Fibroblast of lung (primary cell): ENCODE results near the gene AKR1A1. TPM values are rescaled to one million over a fixed set of nuclear protein-coding genes. Genes with fewer than 3 reads are reported as not detected.

ENCODE experiments used
- DNase-seq, 2 donors: peaks; one replicate each; pipeline versions ENCODE4 v3.0.0 to v3.0.0-alpha.2; 2010; ENCODE audit warnings: low read depth in 2 of 2
- H2AFZ ChIP-seq: 2 replicates; pipeline ENCODE4 v1.5.1; 2012; ENCODE audit warnings: low read length, control low read depth, inconsistent platforms
- H3K27ac ChIP-seq: 2 replicates; pipeline ENCODE4 v1.5.1; 2011; ENCODE audit warnings: low read length, control low read depth; ENCODE audit not compliant: insufficient read depth
- H3K27me3 ChIP-seq: 2 replicates; pipeline ENCODE4 v1.5.1; 2011; ENCODE audit warnings: mild to moderate bottlenecking, low read length; ENCODE audit not compliant: control insufficient read depth, insufficient read depth
- H3K36me3 ChIP-seq: 2 replicates; pipeline ENCODE4 v1.5.1; 2011; ENCODE audit warnings: low read length; ENCODE audit not compliant: control insufficient read depth, insufficient read depth
- H3K4me1 ChIP-seq: 2 replicates; pipeline ENCODE4 v1.5.1; 2011; ENCODE audit warnings: low read length; ENCODE audit not compliant: control insufficient read depth, insufficient read depth; ENCODE audit errors: extremely low read depth
- H3K4me2 ChIP-seq: 2 replicates; pipeline ENCODE4 v1.5.1; 2011; ENCODE audit warnings: low read length, control low read depth; ENCODE audit not compliant: insufficient read depth; ENCODE audit errors: extremely low read depth
- H3K4me3 ChIP-seq, 4 experiments: fragments of 200-600 bp in 1 of 4; sonication (generic) in 1 of 4; replicated peaks in 1 of 4; 2 replicates each; pipeline ENCODE4 v1.5.1; 2011 to 2016; ENCODE audit warnings: low read length in 4 of 4, low read depth in 3 of 4, mild to moderate bottlenecking in 3 of 4, control low read depth in 2 of 4, inconsistent platforms in 1 of 4, mixed read lengths in 1 of 4; ENCODE audit not compliant: insufficient read depth in 1 of 4; ENCODE audit errors: control extremely low read depth in 1 of 4
- H3K79me2 ChIP-seq: 2 replicates; pipeline ENCODE4 v1.5.1; 2012; ENCODE audit warnings: mild to moderate bottlenecking, low read length, inconsistent platforms; ENCODE audit not compliant: control insufficient read depth, insufficient read depth
- H3K9ac ChIP-seq: 2 replicates; pipeline ENCODE4 v1.5.1; 2011; ENCODE audit warnings: mild to moderate bottlenecking, low read length, control low read depth; ENCODE audit not compliant: insufficient read depth
- H3K9me3 ChIP-seq: 2 replicates; pipeline ENCODE4 v1.5.1; 2012; ENCODE audit warnings: low read depth, low read length; ENCODE audit not compliant: control insufficient read depth, insufficient read depth
- H4K20me1 ChIP-seq: 2 replicates; pipeline ENCODE4 v1.5.1; 2011; ENCODE audit warnings: low read length; ENCODE audit not compliant: control insufficient read depth, insufficient read depth; ENCODE audit errors: extremely low read depth
- CTCF ChIP-seq, 2 donors: IDR thresholded peaks in 1 of 2; conservative IDR thresholded peaks in 1 of 2; 1 replicate in 1 of 2; 2 replicates in 1 of 2; pipeline ENCODE4 v1.5.1; 2011 to 2012; ENCODE audit warnings: low read length in 2 of 2, control low read depth in 1 of 2, inconsistent platforms in 1 of 2, low read depth in 1 of 2, mild to moderate bottlenecking in 1 of 2
- EZH2 ChIP-seq: IDR thresholded peaks from 2 replicates; pipeline ENCODE4 v1.5.1; 2012; ENCODE audit warnings: low read length, control low read depth, mild to moderate bottlenecking; ENCODE audit errors: missing control alignments
- polyA plus RNA-seq, 2 donors: library from polyadenylated mRNA; depleted of rRNA in 1 of 2; stranded (reverse) in 1 of 2; unstranded in 1 of 2; fragments of >200 nt; gene quantifications; 2 replicates each; pipeline ENCODE4 v1.2.1, GENCODE V29; 2011 to 2012; ENCODE audit warnings: missing spikeins in 1 of 2
- total RNA-seq: library from RNA; depleted of rRNA; stranded (reverse); fragments of >200 nt; gene quantifications from 2 replicates; pipeline ENCODE4 v1.2.1, GENCODE V29; 2014

AKR1A1 gene
- total and polyA plus RNA-seq, 2 donors (not counting 1 experiment from before 2014, with no cell fraction given) = 110 TPM

DNA sequence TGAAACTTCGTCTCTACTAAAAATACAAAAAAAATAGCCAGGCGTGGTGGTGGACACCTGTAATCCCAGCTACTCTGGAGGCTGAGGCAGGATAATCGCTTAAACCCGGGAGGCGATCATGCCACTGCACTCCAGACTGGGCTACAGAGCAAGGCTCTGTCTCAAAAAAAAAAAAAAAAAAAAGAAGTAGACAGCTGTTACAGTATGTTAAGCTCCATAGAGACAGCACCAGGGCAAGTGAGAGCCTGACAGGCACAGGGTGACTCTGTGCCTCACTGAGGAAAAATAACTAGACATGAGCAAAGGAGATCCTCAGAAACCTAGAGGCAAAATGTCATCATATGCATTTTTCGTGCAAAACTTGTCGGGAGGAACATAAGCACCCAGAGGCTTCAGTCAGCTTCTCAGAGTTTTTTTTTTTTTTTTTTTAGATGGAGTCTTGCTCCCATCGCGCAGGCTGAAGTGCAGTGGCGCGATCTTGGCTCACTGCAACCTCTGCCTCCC is 19.9 kb upstream of the AKR1A1 start:
- H3K36me3 ChIP-seq = no peaks in the 10 kb centered on the region
- no peaks in the 10 kb centered on the region for H3K9me3 ChIP-seq
- H3K4me2 ChIP-seq = no peak overlapping the region
- no peaks in the 10 kb centered on the region for H4K20me1 ChIP-seq
- TF ChIP-seq EZH2 (no peak), CTCF (conservative IDR thresholded peaks at IDR 0.05 in 1 of 2, IDR thresholded peaks at IDR 0.05 in 1 of 2; ENCODE audit: low read depth in 1 of 2, low read length in 2 of 2) (no peak)
- H2AFZ ChIP-seq = no peak overlapping the region
- no peak overlapping the region for H3K4me3 ChIP-seq
- H3K4me1 ChIP-seq = no peaks in the 10 kb centered on the region
- DNase-seq = no peak
- no peaks in the 10 kb centered on the region for H3K79me2 ChIP-seq
- no peaks in the 10 kb centered on the region for H3K27me3 ChIP-seq
- H3K9ac ChIP-seq = no peak overlapping the region
- H3K27ac ChIP-seq = no peak overlapping the region

- no peak overlapping the region for H3K4me2 ChIP-seq
- TF ChIP-seq EZH2 = no peak
- TF ChIP-seq CTCF (conservative IDR thresholded peaks at IDR 0.05 in 1 of 2, IDR thresholded peaks at IDR 0.05 in 1 of 2; ENCODE audit: low read depth in 1 of 2, low read length in 2 of 2) = no peak
- no peaks in the 10 kb centered on the region for H3K27me3 ChIP-seq
- no peak overlapping the region for H3K9ac ChIP-seq
- no peak overlapping the region for H3K27ac ChIP-seq
- H3K9me3 ChIP-seq = no peaks in the 10 kb centered on the region
- H3K79me2 ChIP-seq = no peaks in the 10 kb centered on the region
- no peak overlapping the region for H3K4me3 ChIP-seq
- no peak overlapping the region for H2AFZ ChIP-seq
- no peaks in the 10 kb centered on the region for H4K20me1 ChIP-seq
- DNase-seq = no peak
- no peaks in the 10 kb centered on the region for H3K4me1 ChIP-seq
- no peaks in the 10 kb centered on the region for H3K36me3 ChIP-seq
Observed at GRCh38 chr1:45531873-45532272, 18.8 kb upstream of the AKR1A1 start.

DNA sequence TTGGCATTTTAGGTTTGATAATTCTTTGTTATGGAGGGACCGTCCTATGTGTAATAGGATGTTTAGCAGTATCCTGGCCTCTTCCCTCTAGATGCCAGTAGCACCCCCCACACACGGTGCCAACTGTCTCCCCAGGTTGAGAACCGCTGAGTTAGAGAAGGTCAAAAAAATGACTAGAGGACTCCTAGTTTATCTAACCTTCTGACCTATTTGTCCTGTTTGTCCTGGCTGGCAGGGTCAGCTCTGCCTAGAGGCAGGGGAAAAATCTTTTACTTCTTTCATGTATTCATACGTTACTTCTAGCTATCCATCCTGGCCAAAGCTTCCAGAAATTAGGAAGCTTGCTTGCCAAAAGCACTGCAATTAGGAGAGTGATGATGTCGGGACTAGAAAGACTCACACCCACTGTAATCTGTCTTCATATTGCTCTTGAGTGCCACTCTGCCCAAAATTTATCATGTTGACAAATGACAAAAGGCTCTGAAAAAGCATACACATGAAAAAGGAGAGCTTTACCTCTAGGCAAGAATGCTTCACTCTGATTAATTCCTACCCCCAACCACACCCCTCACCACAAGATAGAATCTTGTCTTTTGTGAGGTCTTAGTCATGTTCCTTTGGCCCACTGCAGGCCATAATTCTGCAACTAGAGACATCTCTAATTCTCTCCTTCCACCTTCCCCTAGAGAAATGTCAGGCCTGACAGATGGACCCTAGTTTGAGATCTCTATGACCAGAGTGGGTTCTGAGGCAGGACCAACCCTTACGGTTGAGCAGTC is 14.4 kb upstream of the AKR1A1 start:
- Histone ChIP-seq H3K4me1 (no peaks in the 10 kb centered on the region), H3K9me3 (no peaks in the 10 kb centered on the region), H4K20me1 (no peaks in the 10 kb centered on the region), H3K4me2 (no peak overlapping the region), H3K27ac (no peak overlapping the region), H3K4me3 (no peak overlapping the region), H2AFZ (no peak overlapping the region), H3K27me3 (no peaks in the 10 kb centered on the region), H3K79me2 (no peaks in the 10 kb centered on the region), H3K36me3 (no peaks in the 10 kb centered on the region), H3K9ac (no peak overlapping the region)
- TF ChIP-seq EZH2 = no peak
- no peak for TF ChIP-seq CTCF (conservative IDR thresholded peaks at IDR 0.05 in 1 of 2, IDR thresholded peaks at IDR 0.05 in 1 of 2; ENCODE audit: low read depth in 1 of 2, low read length in 2 of 2)
- no peak for DNase-seq
